Mucosa of descending colon (tissue), 3 donors: Measurements from ENCODE around the gene HYAL2. TPM values are rescaled to one million over a fixed set of nuclear protein-coding genes. Genes with fewer than 3 reads are reported as not detected.

ENCODE experiments used
- ATAC-seq: fragments of 200-7000 bp; cut with Tn5 transposase; one replicate; pipeline ENCODE4 v1.9.1; 2020; ENCODE audit warnings: mild to moderate bottlenecking, moderate library complexity
- DNase-seq, 3 donors: peaks; one replicate each; pipeline ENCODE4 v3.0.0-alpha.2; 2020
- H3K36me3 ChIP-seq: fragments of 200-600 bp; one replicate; pipeline ENCODE4 v1.8.0; 2021; ENCODE audit warnings: low read depth, mild to moderate bottlenecking
- H3K4me1 ChIP-seq: fragments of 200-600 bp; one replicate; pipeline ENCODE4 v1.8.0; 2021; ENCODE audit warnings: low read depth, mild to moderate bottlenecking
- H3K4me3 ChIP-seq: fragments of 200-600 bp; one replicate; pipeline ENCODE4 v1.8.0; 2021; ENCODE audit warnings: mild to moderate bottlenecking
- H3K9me3 ChIP-seq: fragments of 200-600 bp; one replicate; pipeline ENCODE4 v1.8.0; 2021; ENCODE audit warnings: mild to moderate bottlenecking
- intact Hi-C, 2 donors: fragments of 100-400 bp; cut with DNase I in 1 of 2; cut with micrococcal nuclease in 1 of 2; formaldehyde crosslinking; loops; one replicate each; pipeline versions ENCODE4 v1.11.0 to v1.11.1; 2022; cut with DNase I, micrococcal nuclease
- total RNA-seq, 3 donors: library from RNA; stranded (reverse); fragmentation: NEBNext Ultra II Directional in 2 of 3; extraction: Animal tissue kit (Norgen Biotek cat#: 25700) in 2 of 3; gene quantifications; one replicate each; pipeline versions ENCODE4 v1.2.1 to v1.2.4, GENCODE V29; 2021 to 2023
- TF ChIP-seq, protein P1 (sequence below): fragments of 200-600 bp; IDR thresholded peaks from one replicate; pipeline ENCODE4 v1.8.0; 2022; ENCODE audit warnings: antibody characterized with exemption, mild to moderate bottlenecking
- donor health status: DM: no; HTN: no; CAD: no; lungs with moderate emphysema.
- donor health status: DM: no; HTN: no; CAD: no.
- donor health status: DM: no; HTN: yes; CAD: no.

The HYAL2 gene
- total RNA-seq, 3 donors from 2014 or later: 18.6 to 32.5 (median 29.1) TPM

DNA sequence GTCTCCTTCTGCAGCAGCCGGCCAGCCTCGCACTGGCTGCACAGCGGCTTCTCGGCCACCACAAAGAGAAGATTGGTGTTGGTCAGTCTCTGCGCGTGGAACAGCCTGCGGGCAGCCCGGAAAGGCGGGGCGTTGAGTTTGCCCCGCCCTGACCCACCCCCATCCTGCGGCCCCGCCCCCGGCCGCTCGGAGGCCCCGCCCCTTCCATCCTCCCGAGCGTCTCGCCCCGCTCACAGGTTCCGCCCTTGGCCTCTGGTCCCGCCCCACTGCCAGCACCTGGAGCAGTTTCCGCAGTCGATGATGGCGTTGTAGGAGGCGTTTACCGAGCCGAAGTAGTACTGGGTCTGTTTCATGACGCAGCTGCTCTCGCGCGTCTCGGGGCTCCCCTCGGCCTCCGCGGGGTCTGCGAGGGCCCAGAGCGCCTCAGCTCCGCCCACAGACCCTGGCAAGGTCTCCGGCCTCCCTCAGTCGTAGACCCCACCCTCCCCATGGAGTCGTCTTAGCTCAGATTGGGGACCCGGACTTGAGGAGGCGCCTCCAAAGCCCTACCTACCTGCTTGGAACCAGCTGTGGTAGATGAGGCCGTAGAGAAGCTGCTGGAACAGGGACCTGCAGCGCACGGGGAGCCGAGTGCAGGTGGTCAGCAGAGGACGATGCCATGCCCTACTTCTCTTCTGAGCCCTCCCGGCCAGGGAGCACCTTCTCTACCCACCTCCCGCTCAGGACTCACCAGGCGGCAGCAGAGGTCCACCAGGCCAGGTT, 42.7 kb upstream of the HYAL2 start:
- peak; percentile 96 to 97 (median 96) for DNase-seq
- ATAC-seq: peak; percentile 97
- Histone ChIP-seq H3K9me3 (no peaks in the 10 kb centered on the region), H3K4me3 (peak overlapping the region; percentile 20), H3K36me3 (peaks cover 3% of the 10 kb centered on the region), H3K4me1 (peaks cover 8% of the 10 kb centered on the region)
- TF ChIP-seq, protein P1, sequence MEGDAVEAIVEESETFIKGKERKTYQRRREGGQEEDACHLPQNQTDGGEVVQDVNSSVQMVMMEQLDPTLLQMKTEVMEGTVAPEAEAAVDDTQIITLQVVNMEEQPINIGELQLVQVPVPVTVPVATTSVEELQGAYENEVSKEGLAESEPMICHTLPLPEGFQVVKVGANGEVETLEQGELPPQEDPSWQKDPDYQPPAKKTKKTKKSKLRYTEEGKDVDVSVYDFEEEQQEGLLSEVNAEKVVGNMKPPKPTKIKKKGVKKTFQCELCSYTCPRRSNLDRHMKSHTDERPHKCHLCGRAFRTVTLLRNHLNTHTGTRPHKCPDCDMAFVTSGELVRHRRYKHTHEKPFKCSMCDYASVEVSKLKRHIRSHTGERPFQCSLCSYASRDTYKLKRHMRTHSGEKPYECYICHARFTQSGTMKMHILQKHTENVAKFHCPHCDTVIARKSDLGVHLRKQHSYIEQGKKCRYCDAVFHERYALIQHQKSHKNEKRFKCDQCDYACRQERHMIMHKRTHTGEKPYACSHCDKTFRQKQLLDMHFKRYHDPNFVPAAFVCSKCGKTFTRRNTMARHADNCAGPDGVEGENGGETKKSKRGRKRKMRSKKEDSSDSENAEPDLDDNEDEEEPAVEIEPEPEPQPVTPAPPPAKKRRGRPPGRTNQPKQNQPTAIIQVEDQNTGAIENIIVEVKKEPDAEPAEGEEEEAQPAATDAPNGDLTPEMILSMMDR: no peak
- intact Hi-C loops: loop anchor here in 1 of 2 donors (10.0 kb wide), 1 partner anchor 180 kb away; no protein-coding TSS in a partner anchor

DNA sequence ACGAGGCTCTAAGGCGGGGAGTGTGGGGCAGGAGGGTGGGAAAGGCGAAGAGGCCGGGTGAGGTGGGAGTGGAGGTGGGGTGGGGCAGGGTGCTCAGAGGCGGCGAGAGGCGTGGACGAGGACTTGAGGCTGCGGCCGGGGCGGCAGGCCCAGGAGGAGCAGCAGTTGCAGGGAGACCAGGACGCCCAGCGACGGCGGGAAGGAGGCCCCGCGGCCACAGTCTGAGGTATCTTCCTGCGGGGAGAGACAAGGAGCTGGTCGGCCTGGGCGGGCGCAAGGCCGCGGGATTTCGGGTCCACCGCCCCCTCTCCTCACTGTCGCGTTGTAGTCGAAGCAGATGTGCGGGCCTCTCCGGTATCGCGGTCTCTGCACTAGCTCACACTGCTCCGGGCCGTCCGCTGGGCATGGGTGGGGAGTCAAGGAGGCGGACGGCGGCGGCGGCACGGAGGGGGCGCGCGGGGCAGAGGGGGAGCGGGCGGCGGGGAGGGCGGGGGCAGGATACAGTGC, 42.1 kb upstream of the HYAL2 start:
- peak; percentile 31 for ATAC-seq
- Histone ChIP-seq H3K4me3 (peak overlapping the region; percentile 20), H3K36me3 (peaks cover 3% of the 10 kb centered on the region), H3K9me3 (no peaks in the 10 kb centered on the region), H3K4me1 (peaks cover 8% of the 10 kb centered on the region)
- DNase-seq: peak in 2 of 3 donors; percentile 67 to 79
- intact Hi-C loops: loop anchor here in 1 of 2 donors (10.0 kb wide), 1 partner anchor 180 kb away; no protein-coding TSS in a partner anchor
- TF ChIP-seq, protein P1: no peak

DNA sequence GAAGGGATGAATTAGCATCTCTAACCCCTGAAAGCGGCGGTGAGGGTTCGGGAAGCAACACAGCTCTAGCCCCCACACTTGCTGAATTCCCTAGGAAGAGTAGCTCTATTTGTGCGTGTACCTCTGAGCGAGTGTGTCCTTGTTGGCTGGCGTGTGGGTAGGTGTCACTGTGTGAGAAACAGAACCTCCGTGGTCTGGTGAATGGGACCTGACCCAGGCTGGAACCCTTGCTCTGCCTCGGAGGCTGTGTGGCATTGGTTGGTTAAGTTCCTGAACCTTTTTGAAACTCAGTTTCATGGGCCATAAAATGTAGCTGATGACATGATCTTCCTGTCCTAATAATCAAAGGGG, 37.2 kb upstream of the HYAL2 start:
- DNase-seq: peak in 1 of 3 donors; percentile 51
- intact Hi-C loops: loop anchor here in 1 of 2 donors (10.0 kb wide), 1 partner anchor 185 kb away; no protein-coding TSS in a partner anchor
- ATAC-seq: no peak
- Histone ChIP-seq H3K4me3 (no peak overlapping the region), H3K4me1 (peaks cover 34% of the 10 kb centered on the region), H3K9me3 (no peaks in the 10 kb centered on the region), H3K36me3 (no peaks in the 10 kb centered on the region)
- TF ChIP-seq, protein P1: no peak

DNA sequence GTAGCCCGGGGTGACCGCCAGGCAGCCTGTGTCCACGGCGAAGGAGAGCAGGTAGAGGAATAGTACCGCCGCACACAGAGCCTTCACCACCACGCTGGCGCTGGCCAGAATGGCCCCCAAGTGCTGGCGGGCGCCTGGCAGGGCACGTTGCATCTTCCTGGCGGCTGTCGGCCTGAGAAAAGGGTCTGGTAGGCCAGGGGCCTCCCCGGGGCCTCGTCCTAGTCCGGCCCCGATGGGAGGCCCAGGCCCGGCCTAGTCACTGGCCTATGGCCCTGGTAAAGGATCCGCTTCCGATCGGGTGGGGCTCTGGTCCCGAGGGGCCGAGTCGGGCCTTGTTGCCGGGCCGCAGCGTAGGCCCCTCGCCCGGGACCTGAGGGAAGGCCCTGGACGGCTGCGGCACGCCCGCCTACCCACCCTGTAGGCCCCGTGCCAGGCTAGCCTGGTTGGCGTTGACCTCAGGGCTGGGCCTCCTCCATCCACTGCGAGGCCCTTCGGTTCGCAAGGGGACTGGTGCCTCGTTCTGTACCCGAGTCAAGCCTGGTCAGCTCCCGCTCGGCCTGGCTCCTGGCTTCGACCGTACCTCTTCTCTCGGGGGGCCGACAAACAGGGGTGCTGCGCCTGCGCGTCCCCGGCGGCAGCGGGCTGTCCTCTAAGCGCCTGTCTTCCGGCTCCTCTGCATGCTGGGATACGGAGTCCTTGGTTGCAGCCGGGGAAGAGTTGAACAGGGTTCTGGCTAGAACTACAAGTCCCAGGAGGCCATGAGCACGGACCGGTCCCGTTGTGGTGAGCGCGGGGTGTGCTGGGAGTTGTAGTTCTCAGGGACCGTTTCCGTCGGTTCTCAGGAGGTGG, 36.6 kb upstream of the HYAL2 start, which contains the start of gene TMEM115:
TMEM115 (minus strand) TSS at position 611 of the 849 bp plus-strand sequence; CDS start at position 153, 458 bp downstream.
- peak; percentile 95 for ATAC-seq
- peak; percentile 93 to 98 (median 97) for DNase-seq
- Histone ChIP-seq H3K9me3 (no peaks in the 10 kb centered on the region), H3K36me3 (no peaks in the 10 kb centered on the region), H3K4me3 (peak within 1 kb of the TSS; percentile 69), H3K4me1 (peaks cover 31% of the 10 kb centered on the region)
- intact Hi-C loops: no loop called here
- TF ChIP-seq, protein P1: no peak

DNA sequence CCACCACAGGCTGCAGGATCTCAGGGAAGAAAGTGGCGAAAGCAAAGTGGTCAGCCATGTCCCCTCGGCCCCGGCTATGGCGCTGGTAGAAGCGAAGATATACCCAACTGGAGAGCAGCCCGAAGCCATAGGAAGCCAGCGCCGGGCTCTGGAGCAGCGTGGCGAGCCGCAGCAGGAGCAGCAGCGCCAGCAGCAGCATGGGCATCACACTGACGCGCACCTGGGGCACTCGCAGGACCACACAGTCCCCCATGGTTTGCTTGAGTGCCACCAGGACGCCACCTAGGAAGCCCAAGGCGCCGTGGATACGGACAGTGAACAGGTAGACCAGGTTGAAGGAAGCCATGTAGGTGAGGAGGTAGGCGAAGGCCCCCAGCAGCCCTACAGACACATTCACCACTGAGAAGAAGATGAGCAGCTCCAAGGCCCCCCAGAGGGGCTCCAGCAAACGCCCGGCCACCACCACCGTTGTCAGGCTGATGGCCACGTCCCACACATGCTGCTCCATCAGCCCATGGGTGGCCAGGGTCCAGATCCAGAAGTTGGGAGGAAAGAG, 35.9 kb upstream of the HYAL2 start:
- TF ChIP-seq, protein P1: no peak
- peak overlapping the region; percentile 69 for H3K4me3 ChIP-seq
- H3K36me3 ChIP-seq: no peaks in the 10 kb centered on the region
- intact Hi-C loops: no loop called here
- peaks cover 31% of the 10 kb centered on the region for H3K4me1 ChIP-seq
- H3K9me3 ChIP-seq: no peaks in the 10 kb centered on the region
- DNase-seq (peak in 1 of 3 donors; percentile 51), ATAC-seq (no peak)
